ENCODE measurements around the gene GDI2. TPM values are rescaled to one million over a fixed set of nuclear protein-coding genes. Genes with fewer than 3 reads are reported as not detected.
"Not testable (repeated sequence)": the region's sequence is repeated elsewhere in the genome, so short reads cannot be mapped to it uniquely, and the experiment has no call there.

Gene GDI2
- total RNA-seq, 2 donors from 2014 or later = 243 to 266 TPM

DNA sequence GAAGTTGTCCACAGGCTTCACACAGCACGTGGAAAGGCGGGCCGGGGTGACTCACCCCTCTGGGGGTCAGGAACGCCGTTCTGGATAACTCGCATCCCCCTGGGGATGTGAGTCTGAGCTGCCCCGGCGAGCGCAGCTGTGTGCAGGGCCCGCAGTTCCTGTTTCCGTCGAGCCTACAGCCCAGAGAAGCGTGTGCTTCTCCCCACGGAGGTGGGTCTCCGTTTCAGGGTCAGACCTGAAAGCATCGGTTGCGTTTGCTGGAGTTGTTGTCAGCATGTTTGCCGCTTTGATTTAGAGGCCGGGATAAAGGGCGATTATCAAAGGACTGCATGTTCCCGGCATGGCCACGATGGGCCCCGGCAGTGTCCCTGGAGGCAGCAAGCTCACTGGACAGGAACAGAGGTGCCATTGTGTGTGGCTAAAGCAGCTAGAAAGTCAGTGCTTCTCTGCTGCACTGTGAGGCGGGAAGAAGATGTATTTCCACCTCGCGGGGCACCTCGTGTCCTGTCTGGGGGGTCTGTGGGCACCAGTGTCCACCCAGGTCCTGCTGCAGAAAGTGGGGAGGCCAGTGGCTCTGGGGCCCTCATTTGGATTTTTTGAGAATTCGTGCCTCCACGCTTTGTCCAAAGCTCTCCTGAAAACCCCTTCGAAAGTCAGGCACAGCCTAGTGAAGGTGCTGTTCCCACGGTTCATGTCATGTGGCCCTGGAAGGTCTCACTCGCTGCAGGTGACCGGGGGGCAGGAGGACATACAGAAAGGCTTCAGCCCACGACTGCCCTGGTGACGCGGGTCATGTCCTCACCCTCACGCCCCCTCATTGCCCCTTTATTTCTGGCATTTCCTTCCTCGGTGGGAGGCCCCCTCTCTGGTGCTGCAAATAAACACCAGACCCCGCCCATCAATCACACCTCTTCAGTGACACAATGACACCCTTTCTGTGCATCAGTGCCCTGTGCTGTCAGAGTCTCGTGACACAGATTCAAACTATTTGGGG is 27.4 kb upstream of the GDI2 start:
- TF ChIP-seq, protein P1, sequence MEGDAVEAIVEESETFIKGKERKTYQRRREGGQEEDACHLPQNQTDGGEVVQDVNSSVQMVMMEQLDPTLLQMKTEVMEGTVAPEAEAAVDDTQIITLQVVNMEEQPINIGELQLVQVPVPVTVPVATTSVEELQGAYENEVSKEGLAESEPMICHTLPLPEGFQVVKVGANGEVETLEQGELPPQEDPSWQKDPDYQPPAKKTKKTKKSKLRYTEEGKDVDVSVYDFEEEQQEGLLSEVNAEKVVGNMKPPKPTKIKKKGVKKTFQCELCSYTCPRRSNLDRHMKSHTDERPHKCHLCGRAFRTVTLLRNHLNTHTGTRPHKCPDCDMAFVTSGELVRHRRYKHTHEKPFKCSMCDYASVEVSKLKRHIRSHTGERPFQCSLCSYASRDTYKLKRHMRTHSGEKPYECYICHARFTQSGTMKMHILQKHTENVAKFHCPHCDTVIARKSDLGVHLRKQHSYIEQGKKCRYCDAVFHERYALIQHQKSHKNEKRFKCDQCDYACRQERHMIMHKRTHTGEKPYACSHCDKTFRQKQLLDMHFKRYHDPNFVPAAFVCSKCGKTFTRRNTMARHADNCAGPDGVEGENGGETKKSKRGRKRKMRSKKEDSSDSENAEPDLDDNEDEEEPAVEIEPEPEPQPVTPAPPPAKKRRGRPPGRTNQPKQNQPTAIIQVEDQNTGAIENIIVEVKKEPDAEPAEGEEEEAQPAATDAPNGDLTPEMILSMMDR (IDR thresholded peaks at IDR 0.05) = no peak
- intact Hi-C loops (cut with DNase I) = no loop called here
- no peak overlapping the region for H3K4me3 ChIP-seq

DNA sequence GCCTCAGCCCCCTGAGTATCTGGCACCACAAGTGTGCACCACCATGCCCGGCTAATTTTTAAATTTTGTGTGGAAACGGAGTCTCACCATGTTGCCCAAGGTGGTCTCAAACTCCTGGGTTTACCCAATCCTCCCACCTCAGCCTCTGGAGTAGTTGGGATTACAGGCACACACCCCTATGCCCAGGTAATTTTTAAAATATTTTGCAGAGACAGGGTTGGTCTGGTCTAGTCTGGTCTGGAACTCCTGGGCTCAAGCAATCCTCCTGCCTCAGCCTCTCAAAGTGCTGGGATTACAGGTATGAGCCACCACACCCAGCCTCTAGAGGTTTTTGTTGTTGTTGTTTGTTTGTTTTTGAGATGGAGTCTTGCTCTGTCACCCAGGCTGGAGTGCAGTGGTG is 22.9 kb upstream of the GDI2 start:
- H3K4me1 ChIP-seq; H3K9me3 ChIP-seq; intact Hi-C loops (cut with DNase I); H3K27me3 ChIP-seq; H3K4me3 ChIP-seq; H3K27ac ChIP-seq; H3K36me3 ChIP-seq; H3K9ac ChIP-seq (ENCODE audit: low read depth in 2 of 2, low read length in 2 of 2); DNase-seq: not testable (repeated sequence)

More for the DNA sequence above, 27.4 kb upstream of the GDI2 start:
- no peaks in the 10 kb centered on the region for H3K36me3 ChIP-seq
- no peak for DNase-seq
- no peaks in the 10 kb centered on the region for H3K27me3 ChIP-seq
- no peak overlapping the region for H3K27ac ChIP-seq
- no peaks in the 10 kb centered on the region for H3K9me3 ChIP-seq
- H3K4me1 ChIP-seq = no peaks in the 10 kb centered on the region
- no peak overlapping the region for H3K9ac ChIP-seq (ENCODE audit: low read depth in 2 of 2, low read length in 2 of 2)

DNA sequence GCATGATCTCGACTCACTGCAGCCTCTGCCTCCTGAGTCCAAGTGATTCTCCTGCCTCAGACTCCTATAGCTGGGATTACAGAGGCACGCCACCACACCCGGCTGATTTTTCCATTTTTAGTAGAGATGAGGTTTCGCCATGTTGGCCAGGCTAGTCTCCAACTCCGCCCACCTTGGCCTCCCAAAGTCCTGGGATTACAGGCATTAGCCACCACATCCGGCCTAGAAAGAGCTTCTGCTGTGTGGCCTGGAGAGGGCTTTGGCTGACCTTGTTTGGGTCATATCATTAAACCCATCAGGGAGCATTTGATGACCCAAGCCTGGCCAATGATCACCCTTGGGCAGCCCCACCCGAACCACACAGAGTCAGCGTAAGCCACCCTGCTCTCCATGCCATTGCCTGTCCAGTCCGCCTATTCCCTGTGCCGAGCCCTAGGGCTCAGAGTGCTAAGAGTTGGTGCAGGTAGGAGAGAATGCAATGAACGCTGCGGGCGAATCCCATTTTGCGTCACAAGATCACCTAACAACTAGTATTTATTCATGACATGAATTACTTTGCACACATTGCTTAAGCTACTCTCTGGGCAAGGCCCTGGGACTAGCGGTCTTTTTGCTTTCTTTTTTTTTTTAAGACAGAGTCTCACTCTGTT is 22.3 kb upstream of the GDI2 start:
- TF ChIP-seq, protein P1 (IDR thresholded peaks at IDR 0.05) = no peak
- no peak overlapping the region for H3K4me3 ChIP-seq

DNA sequence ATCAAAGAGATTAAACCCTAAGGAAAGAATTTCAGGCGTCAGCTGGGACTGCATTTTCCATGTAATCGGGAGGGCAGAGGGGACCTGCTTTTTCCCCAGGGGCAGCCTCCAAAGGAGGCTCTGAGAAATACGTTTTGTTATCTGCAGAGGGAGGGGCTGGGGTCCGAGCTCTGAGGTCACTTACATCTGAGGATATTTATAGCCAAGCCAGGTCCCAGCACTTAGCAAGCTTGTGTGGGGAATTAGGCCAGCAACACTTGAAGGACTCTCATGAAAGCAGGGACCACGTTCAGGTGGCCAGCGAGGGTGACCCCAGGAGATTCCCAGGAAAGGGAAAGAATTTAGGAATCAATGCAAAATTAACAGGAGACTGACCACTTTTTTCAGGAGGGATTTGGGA is 20.6 kb upstream of the GDI2 start:
- intact Hi-C loops (cut with DNase I) = no loop called here
- no peaks in the 10 kb centered on the region for H3K9me3 ChIP-seq
- TF ChIP-seq, protein P1 (IDR thresholded peaks at IDR 0.05) = no peak

More for the DNA sequence above, 22.3 kb upstream of the GDI2 start:
- no peaks in the 10 kb centered on the region for H3K9me3 ChIP-seq
- no peaks in the 10 kb centered on the region for H3K27me3 ChIP-seq
- no peaks in the 10 kb centered on the region for H3K36me3 ChIP-seq
- H3K9ac ChIP-seq (ENCODE audit: low read depth in 2 of 2, low read length in 2 of 2) = no peak overlapping the region
- DNase-seq = no peak
- intact Hi-C loops (cut with DNase I) = no loop called here
- H3K4me1 ChIP-seq = no peaks in the 10 kb centered on the region
- no peak overlapping the region for H3K27ac ChIP-seq

DNA sequence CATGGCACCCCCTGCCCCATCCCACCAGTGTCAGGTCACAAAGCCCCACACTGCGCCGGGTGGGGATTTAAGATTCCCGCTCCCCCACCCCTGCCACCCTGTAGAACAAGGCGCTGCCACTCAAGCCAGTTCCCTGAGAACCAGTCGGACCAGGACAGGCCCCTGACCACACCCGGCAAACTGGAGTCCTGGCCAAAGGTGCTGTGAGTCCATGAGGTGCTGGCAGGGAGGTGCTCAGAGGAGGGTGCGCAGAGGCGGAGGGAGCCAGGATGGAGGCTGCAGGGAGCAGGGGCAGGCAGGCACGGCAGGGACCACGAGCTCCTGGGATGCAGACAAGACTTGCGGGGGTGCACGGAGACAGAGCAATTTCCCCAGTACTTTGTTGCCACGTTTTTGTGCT is 19.7 kb upstream of the GDI2 start:
- peak overlapping the region; percentile 13 for H3K4me3 ChIP-seq
- no peaks in the 10 kb centered on the region for H3K4me1 ChIP-seq
- no peaks in the 10 kb centered on the region for H3K36me3 ChIP-seq
- TF ChIP-seq, protein P1 (IDR thresholded peaks at IDR 0.05) = no peak
- peak; percentile 87 for DNase-seq
- H3K27ac ChIP-seq = no peak overlapping the region
- H3K9ac ChIP-seq (ENCODE audit: low read depth in 2 of 2, low read length in 2 of 2) = peak overlapping the region in 1 of 2 donors; percentile 34
- H3K9me3 ChIP-seq = no peaks in the 10 kb centered on the region
- H3K27me3 ChIP-seq = no peaks in the 10 kb centered on the region
- intact Hi-C loops (cut with DNase I) = no loop called here

More for the DNA sequence above, 20.6 kb upstream of the GDI2 start:
- Histone ChIP-seq H3K4me3 (no peak overlapping the region), H3K36me3 (no peaks in the 10 kb centered on the region), H3K4me1 (no peaks in the 10 kb centered on the region), H3K9ac (ENCODE audit: low read depth in 2 of 2, low read length in 2 of 2) (no peak overlapping the region), H3K27ac (no peak overlapping the region), H3K27me3 (no peaks in the 10 kb centered on the region)
- DNase-seq = no peak
